HepG2 (cell line): ENCODE measurements around the gene DSTYK. TPM values are rescaled to one million over a fixed set of nuclear protein-coding genes. Genes with fewer than 3 reads are reported as not detected.

Source experiments
- ATAC-seq: fragments of 200-7000 bp; cut with Tn5 transposase; 3 replicates; pipeline ENCODE4 v1.9.1; 2020; ENCODE audit warnings: mild to moderate bottlenecking, moderate library complexity
- BruUV-seq: library from RNA; stranded (reverse); fragments of 400-500 nt; replicated peaks from 2 replicates; lab custom pipeline; 2021; lab: Mats Ljungman, UMichigan
- CTCF ChIA-PET: fragments of 300-600 bp; formaldehyde crosslinking; extraction: SDS; loops from one replicate; lab custom pipeline; 2021; ENCODE audit warnings: low total read pairs, inconsistent platforms, low intra/inter-chr PET ratio; lab: Yijun Ruan, JAX
- POLR2A ChIA-PET: fragments of 350-600 bp; sonication (Branson Sonifier 250); formaldehyde crosslinking; loops from one replicate; lab custom pipeline; 2020; ENCODE audit warnings: antibody characterized with exemption, inconsistent platforms; lab: Yijun Ruan, JAX
- DNase-seq: peaks from one replicate; pipeline ENCODE4 v3.0.0-alpha.2; 2015; ENCODE audit warnings: low spot score
- FAIRE-seq: peaks from 3 replicates; lab custom pipeline; 2011; peaks lifted over from hg19 to GRCh38; lab: Jason Lieb, UNC
- H2AFZ ChIP-seq: one replicate; pipeline ENCODE4 v1.6.1; 2011; ENCODE audit warnings: low read length, inconsistent platforms
- H3K27ac ChIP-seq: fragments of 300-600 bp; 3 replicates; pipeline ENCODE4 v1.8.0; 2011; ENCODE audit warnings: mixed run types, mild to moderate bottlenecking, mixed read lengths, low read length, inconsistent platforms; ENCODE audit not compliant: insufficient read depth; ENCODE audit errors: extremely low read length
- H3K27me3 ChIP-seq, 2 experiments: fragments of 200-600 bp in 1 of 2; 2 replicates in 1 of 2; 3 replicates in 1 of 2; pipeline versions ENCODE4 v1.6.0 to v1.8.0; 2011; ENCODE audit warnings: low read length in 2 of 2, mild to moderate bottlenecking in 2 of 2, moderate library complexity in 2 of 2, inconsistent platforms in 1 of 2; ENCODE audit not compliant: insufficient read depth in 2 of 2, control insufficient read depth in 1 of 2
- H3K36me3 ChIP-seq, 2 experiments: fragments of 200-600 bp in 1 of 2; replicated peaks in 1 of 2; 2 replicates in 1 of 2; 3 replicates in 1 of 2; pipeline versions ENCODE4 v1.5.1 to v1.8.0; 2011; ENCODE audit warnings: low read length in 2 of 2, inconsistent platforms in 1 of 2; ENCODE audit not compliant: insufficient read depth in 2 of 2, control insufficient read depth in 1 of 2
- H3K4me1 ChIP-seq: 2 replicates; pipeline ENCODE4 v1.5.1; 2012; ENCODE audit warnings: low read length, inconsistent platforms; ENCODE audit not compliant: insufficient read depth
- H3K4me2 ChIP-seq: 2 replicates; pipeline ENCODE4 v1.6.0; 2011; ENCODE audit warnings: low read depth, low read length, inconsistent platforms
- H3K4me3 ChIP-seq, 3 experiments: fragments of 200-600 bp in 1 of 3; sonication (generic), shearing (Covaris generic) in 1 of 3; replicated peaks in 1 of 3; 2 replicates each; pipeline ENCODE4 v1.5.1; 2011 to 2016; ENCODE audit warnings: low read length in 3 of 3, inconsistent platforms in 2 of 3, low read depth in 2 of 3, mild to moderate bottlenecking in 2 of 3, control low read depth in 1 of 3, mixed read lengths in 1 of 3; ENCODE audit not compliant: insufficient read depth in 1 of 3
- H3K79me2 ChIP-seq: one replicate; pipeline ENCODE4 v1.6.1; 2011; ENCODE audit warnings: low read length, inconsistent platforms; ENCODE audit not compliant: insufficient read depth
- H3K9ac ChIP-seq: 2 replicates; pipeline ENCODE4 v1.6.0; 2011; ENCODE audit warnings: mild to moderate bottlenecking, low read depth, low read length, inconsistent platforms; ENCODE audit not compliant: insufficient read depth
- H3K9me3 ChIP-seq: 2 replicates; pipeline ENCODE4 v1.5.1; 2012; ENCODE audit warnings: mild to moderate bottlenecking, low read length
- H4K20me1 ChIP-seq: 2 replicates; pipeline ENCODE4 v1.6.0; 2011; ENCODE audit warnings: inconsistent platforms, mild to moderate bottlenecking, low read length, moderate library complexity; ENCODE audit not compliant: insufficient read depth
- ARNT ChIP-seq: fragments of 450-650 bp; IDR thresholded peaks from 2 replicates; pipeline ENCODE4 v1.6.1; 2017
- ELF4 ChIP-seq: sonication (generic); formaldehyde crosslinking; IDR thresholded peaks from 2 replicates; pipeline ENCODE4 v1.5.0; 2020; ENCODE audit warnings: missing genetic modification reagents, mild to moderate bottlenecking, moderate library complexity, borderline replicate concordance
- FOXK2 ChIP-seq: fragments of 450-650 bp; IDR thresholded peaks from 2 replicates; pipeline ENCODE4 v1.6.1; 2016
- LCORL ChIP-seq, 2 experiments: fragments of 450-650 bp in 1 of 2; sonication (generic) in 1 of 2; formaldehyde crosslinking in 1 of 2; IDR thresholded peaks; 2 replicates each; pipeline versions ENCODE4 v1.5.0 to v1.6.1; 2017 to 2020; ENCODE audit warnings: antibody characterized with exemption in 1 of 2, missing genetic modification reagents in 1 of 2
- MAZ ChIP-seq, 2 experiments: sonication (generic) in 1 of 2; formaldehyde crosslinking in 1 of 2; IDR thresholded peaks; 2 replicates each; pipeline versions ENCODE4 v1.5.0 to v1.6.1; 2012 to 2020; ENCODE audit warnings: low read depth in 2 of 2, mild to moderate bottlenecking in 2 of 2, borderline replicate concordance in 1 of 2, improper control_type of control experiment in 1 of 2, low read length in 1 of 2, missing genetic modification reagents in 1 of 2, moderate library complexity in 1 of 2
- MEF2D ChIP-seq: sonication (generic); formaldehyde crosslinking; IDR thresholded peaks from 2 replicates; pipeline ENCODE4 v1.5.1; 2020; ENCODE audit warnings: mild to moderate bottlenecking, missing genetic modification reagents
- MTA1 ChIP-seq: sonication (generic); formaldehyde crosslinking; IDR thresholded peaks from 2 replicates; pipeline ENCODE4 v1.4.0; 2020; ENCODE audit warnings: missing genetic modification reagents, mild to moderate bottlenecking, borderline replicate concordance
- NFE2 ChIP-seq: sonication (generic); formaldehyde crosslinking; IDR thresholded peaks from 2 replicates; pipeline ENCODE4 v1.4.0; 2020; ENCODE audit warnings: missing genetic modification reagents
- POLR2A ChIP-seq, 2 experiments: IDR thresholded peaks; 2 replicates each; pipeline ENCODE4 v1.6.1; 2011; ENCODE audit warnings: low read depth in 2 of 2, low read length in 2 of 2, mild to moderate bottlenecking in 1 of 2, moderate library complexity in 1 of 2; ENCODE audit not compliant: insufficient read depth in 1 of 2
- RBFOX2 ChIP-seq: fragments of 200-400 bp; formaldehyde crosslinking; IDR thresholded peaks from 2 replicates; pipeline ENCODE4 v1.6.1; 2017; ENCODE audit warnings: low read depth, mild to moderate bottlenecking, low read length
- SIX4 ChIP-seq: sonication (generic); formaldehyde crosslinking; IDR thresholded peaks from 2 replicates; pipeline ENCODE4 v1.4.0; 2020; ENCODE audit warnings: missing genetic modification reagents
- ZNF256 ChIP-seq: sonication (generic); formaldehyde crosslinking; conservative IDR thresholded peaks from 2 replicates; pipeline ENCODE4 v1.4.0; 2020; ENCODE audit warnings: missing genetic modification reagents
- ZNF30 ChIP-seq: sonication (generic); formaldehyde crosslinking; IDR thresholded peaks from 2 replicates; pipeline ENCODE4 v1.5.0; 2020; ENCODE audit warnings: mild to moderate bottlenecking, missing genetic modification reagents
- ZNF468 ChIP-seq: sonication (generic); formaldehyde crosslinking; IDR thresholded peaks from 2 replicates; pipeline ENCODE4 v1.8.0; 2022; ENCODE audit warnings: mild to moderate bottlenecking, moderate library complexity, missing genetic modification reagents
- ZSCAN20 ChIP-seq: sonication (generic); formaldehyde crosslinking; IDR thresholded peaks from 2 replicates; pipeline ENCODE4 v1.4.0; 2020; ENCODE audit warnings: missing genetic modification reagents, mild to moderate bottlenecking, borderline replicate concordance
- WGBS: methylation state at CpG from one replicate; pipeline ENCODE4 v1.1.6; 2017; ENCODE audit warnings: low lambda C conversion rate; 5-methylcytosine and 5-hydroxymethylcytosine counted together
- in situ Hi-C: cut with HindIII; loops from 2 replicates; pipeline ENCODE4 v1.10.0; 2017; ENCODE audit warnings: low pct_unique_long_range_greater_than_20kb; ENCODE audit not compliant: extremely low pct_ligation_motif_present
- intact Hi-C: fragments of 100-400 bp; cut with micrococcal nuclease; formaldehyde crosslinking; loops from one replicate; pipeline ENCODE4 v1.10.0; 2022; ENCODE audit not compliant: unreplicated experiment
- polyA plus RNA-seq, 8 experiments: library from polyadenylated mRNA; depleted of rRNA in 3 of 8; stranded (reverse) in 7 of 8; unstranded in 1 of 8; fragments of >200 nt; fragmentation: Illumina TruSeq in 4 of 8; extraction: Trizol in 4 of 8; gene quantifications; 2 replicates each; pipeline versions ENCODE4 v1.2.1 to v1.2.3, GENCODE V29; 2011 to 2016; ENCODE audit warnings: low read depth in 4 of 8, missing spikeins in 1 of 8, mixed read lengths in 1 of 8; ENCODE audit not compliant: insufficient read depth in 1 of 8
- total RNA-seq, 5 experiments: library from RNA; depleted of rRNA; stranded (reverse); fragments of >200 nt; fragmentation: Illumina TruSeq; extraction: Trizol; gene quantifications; 2 replicates each; pipeline ENCODE4 v1.2.3, GENCODE V29; 2016; ENCODE audit warnings: low read depth in 1 of 5
- TF ChIP-seq, protein P1 (sequence below): IDR thresholded peaks from 2 replicates; pipeline ENCODE4 v1.6.1; 2016; ENCODE audit warnings: low read depth

Gene DSTYK
- total and polyA plus RNA-seq, 2 of the 13 experiments (the other 11 are each of a cell fraction or from before 2014, with no cell fraction given), result 2.6 to 4.8 TPM

GRCh38 chr1:205229916-205230700, 18.6 kb upstream of the DSTYK start:
- in situ Hi-C loops (no loop called here), intact Hi-C loops (loop anchor here (1.0 kb wide), 1 partner anchor 26 kb away; no protein-coding TSS in a partner anchor)
- no peaks in the 10 kb centered on the region for H3K36me3 ChIP-seq
- DNase-seq (no peak), ATAC-seq (no peak), FAIRE-seq (no peak)
- TF ChIP-seq LCORL (IDR thresholded peaks at IDR 0.05) (no peak), LCORL (CRISPR knock-in tag; IDR thresholded peaks at IDR 0.05) (no peak), ELF4 (CRISPR knock-in tag) (no peak), ZNF256 (CRISPR knock-in tag) (no peak), NFE2 (CRISPR knock-in tag) (no peak), POLR2A (IDR thresholded peaks at IDR 0.05; ENCODE audit: insufficient read depth in 1 of 2, low read depth in 2 of 2, low read length in 2 of 2) (no peak), ZSCAN20 (CRISPR knock-in tag) (no peak), MEF2D (no peak), ARNT (no peak), ZNF30 (CRISPR knock-in tag) (no peak), FOXK2 (no peak), ZNF468 (CRISPR knock-in tag) (no peak), MTA1 (no peak), MAZ (IDR thresholded peaks at IDR 0.05; ENCODE audit: borderline replicate concordance, low read depth, low read length) (no peak), MAZ (CRISPR knock-in tag; IDR thresholded peaks at IDR 0.05; ENCODE audit: low read depth) (no peak), RBFOX2 (no peak), SIX4 (CRISPR knock-in tag) (no peak)
- TF ChIP-seq, protein P1, sequence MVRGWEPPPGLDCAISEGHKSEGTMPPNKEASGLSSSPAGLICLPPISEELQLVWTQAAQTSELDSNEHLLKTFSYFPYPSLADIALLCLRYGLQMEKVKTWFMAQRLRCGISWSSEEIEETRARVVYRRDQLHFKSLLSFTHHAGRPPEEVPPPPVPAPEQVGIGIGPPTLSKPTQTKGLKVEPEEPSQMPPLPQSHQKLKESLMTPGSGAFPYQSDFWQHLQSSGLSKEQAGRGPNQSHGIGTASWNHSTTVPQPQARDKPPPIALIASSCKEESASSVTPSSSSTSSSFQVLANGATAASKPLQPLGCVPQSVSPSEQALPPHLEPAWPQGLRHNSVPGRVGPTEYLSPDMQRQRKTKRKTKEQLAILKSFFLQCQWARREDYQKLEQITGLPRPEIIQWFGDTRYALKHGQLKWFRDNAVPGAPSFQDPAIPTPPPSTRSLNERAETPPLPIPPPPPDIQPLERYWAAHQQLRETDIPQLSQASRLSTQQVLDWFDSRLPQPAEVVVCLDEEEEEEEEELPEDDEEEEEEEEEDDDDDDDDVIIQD (CRISPR knock-in tag), result no peak
- peak overlapping the region; percentile 43; the same call in 1 of the 2 replicates for H3K4me2 ChIP-seq
- H3K79me2 ChIP-seq, result no peaks in the 10 kb centered on the region
- H2AFZ ChIP-seq, result no peak overlapping the region
- H3K9ac ChIP-seq, result no peak overlapping the region
- ChIA-PET POLR2A (interaction anchor here (1.2 to 2.1 kb wide), 3 partner anchors 19 to 108 kb away, joined by 3 to 5 read pairs (median 5); partner anchors contain the start of genes DSTYK and RBBP5), CTCF (interaction anchor here (1.1 kb wide), 1 partner anchor 25 kb away, joined by 4 read pairs; no protein-coding TSS in a partner anchor)
- H3K4me3 ChIP-seq, result no peak overlapping the region
- WGBS, result 29% methylated on average over 10 of the region's 10 CpGs
- peaks cover 30% of the 10 kb centered on the region for H3K4me1 ChIP-seq
- no TSS peak for BruUV-seq
- no peak overlapping the region for H3K27ac ChIP-seq
- H3K9me3 ChIP-seq, result no peaks in the 10 kb centered on the region
- H3K27me3 ChIP-seq, result peaks cover 4 to 42% of the 10 kb centered on the region in 2 experiments; a peak in 4 of 5 replicates
- no peaks in the 10 kb centered on the region for H4K20me1 ChIP-seq
